Lower lobe of right lung (tissue), 2 donors: ENCODE measurements around the gene ZFHX2. TPM values are rescaled to one million over a fixed set of nuclear protein-coding genes. Genes with fewer than 3 reads are reported as not detected.

Source experiments
- ATAC-seq, 2 donors: fragments of 200-7000 bp; cut with Tn5 transposase; one replicate each; pipeline ENCODE4 v1.9.1; 2020 to 2022; ENCODE audit warnings: mild to moderate bottlenecking in 2 of 2, moderate library complexity in 2 of 2
- DNase-seq: peaks from one replicate; pipeline ENCODE4 v3.0.0-alpha.2; 2020
- H3K27ac ChIP-seq: fragments of 200-600 bp; one replicate; pipeline ENCODE4 v1.8.0; 2022
- H3K27me3 ChIP-seq: fragments of 200-600 bp; one replicate; pipeline ENCODE4 v1.8.0; 2022; ENCODE audit warnings: low read depth
- H3K36me3 ChIP-seq: fragments of 200-600 bp; one replicate; pipeline ENCODE4 v1.8.0; 2022; ENCODE audit warnings: mild to moderate bottlenecking
- H3K4me1 ChIP-seq: fragments of 200-600 bp; one replicate; pipeline ENCODE4 v1.8.0; 2022
- H3K4me3 ChIP-seq: fragments of 200-600 bp; one replicate; pipeline ENCODE4 v1.8.0; 2022; ENCODE audit warnings: mild to moderate bottlenecking
- H3K9me3 ChIP-seq: fragments of 200-600 bp; one replicate; pipeline ENCODE4 v1.8.0; 2022
- intact Hi-C: fragments of 100-400 bp; cut with DNase I; formaldehyde crosslinking; loops from one replicate; pipeline ENCODE4 v1.11.0; 2022
- total RNA-seq: library from RNA; stranded (reverse); fragmentation: NEBNext Ultra II Directional; extraction: Animal tissue kit (Norgen Biotek cat#: 25700); gene quantifications from one replicate; pipeline ENCODE4 v1.2.1, GENCODE V29; 2021
- TF ChIP-seq, protein P1 (sequence below): fragments of 200-600 bp; IDR thresholded peaks from one replicate; pipeline ENCODE4 v1.8.0; 2022; ENCODE audit warnings: antibody characterized with exemption, mild to moderate bottlenecking
- donor health status: DM: no; HTN: yes; CAD: no; lungs with severe emphysema.

ZFHX2 gene
- total RNA-seq, 1 donor from 2014 or later = 5.1 TPM

- TF ChIP-seq, protein P1, sequence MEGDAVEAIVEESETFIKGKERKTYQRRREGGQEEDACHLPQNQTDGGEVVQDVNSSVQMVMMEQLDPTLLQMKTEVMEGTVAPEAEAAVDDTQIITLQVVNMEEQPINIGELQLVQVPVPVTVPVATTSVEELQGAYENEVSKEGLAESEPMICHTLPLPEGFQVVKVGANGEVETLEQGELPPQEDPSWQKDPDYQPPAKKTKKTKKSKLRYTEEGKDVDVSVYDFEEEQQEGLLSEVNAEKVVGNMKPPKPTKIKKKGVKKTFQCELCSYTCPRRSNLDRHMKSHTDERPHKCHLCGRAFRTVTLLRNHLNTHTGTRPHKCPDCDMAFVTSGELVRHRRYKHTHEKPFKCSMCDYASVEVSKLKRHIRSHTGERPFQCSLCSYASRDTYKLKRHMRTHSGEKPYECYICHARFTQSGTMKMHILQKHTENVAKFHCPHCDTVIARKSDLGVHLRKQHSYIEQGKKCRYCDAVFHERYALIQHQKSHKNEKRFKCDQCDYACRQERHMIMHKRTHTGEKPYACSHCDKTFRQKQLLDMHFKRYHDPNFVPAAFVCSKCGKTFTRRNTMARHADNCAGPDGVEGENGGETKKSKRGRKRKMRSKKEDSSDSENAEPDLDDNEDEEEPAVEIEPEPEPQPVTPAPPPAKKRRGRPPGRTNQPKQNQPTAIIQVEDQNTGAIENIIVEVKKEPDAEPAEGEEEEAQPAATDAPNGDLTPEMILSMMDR = no peak
- Histone ChIP-seq H3K27me3 (no peaks in the 10 kb centered on the region), H3K36me3 (no peaks in the 10 kb centered on the region), H3K4me3 (no peak overlapping the region), H3K4me1 (peaks cover 5% of the 10 kb centered on the region), H3K9me3 (no peaks in the 10 kb centered on the region), H3K27ac (no peak overlapping the region)
- ATAC-seq = no peak
- DNase-seq = no peak
- intact Hi-C loops = no loop called here
Measured at GRCh38 chr14:23533652-23534435, 17.7 kb downstream of the ZFHX2 start.

GRCh38 chr14:23532658-23533057 is 18.9 kb downstream of the ZFHX2 start:
- no peaks in the 10 kb centered on the region for H3K36me3 ChIP-seq
- no peaks in the 10 kb centered on the region for H3K9me3 ChIP-seq
- H3K4me1 ChIP-seq = peaks cover 5% of the 10 kb centered on the region
- DNase-seq (no peak), ATAC-seq (no peak)
- TF ChIP-seq, protein P1 = no peak
- no peak overlapping the region for H3K27ac ChIP-seq
- no peaks in the 10 kb centered on the region for H3K27me3 ChIP-seq
- intact Hi-C loops = no loop called here
- H3K4me3 ChIP-seq = no peak overlapping the region

- ATAC-seq (no peak), DNase-seq (no peak)
- intact Hi-C loops = no loop called here
- no peaks in the 10 kb centered on the region for H3K27me3 ChIP-seq
- H3K9me3 ChIP-seq = no peaks in the 10 kb centered on the region
- H3K36me3 ChIP-seq = no peaks in the 10 kb centered on the region
- no peak overlapping the region for H3K4me3 ChIP-seq
- H3K4me1 ChIP-seq = peaks cover 5% of the 10 kb centered on the region
- no peak overlapping the region for H3K27ac ChIP-seq
- TF ChIP-seq, protein P1 = no peak
Measured at GRCh38 chr14:23531391-23531790, 20.2 kb downstream of the ZFHX2 start.

- Histone ChIP-seq H3K27ac (no peak overlapping the region), H3K4me3 (no peak overlapping the region), H3K9me3 (no peaks in the 10 kb centered on the region), H3K36me3 (no peaks in the 10 kb centered on the region), H3K27me3 (no peaks in the 10 kb centered on the region), H3K4me1 (peaks cover 5% of the 10 kb centered on the region)
- intact Hi-C loops = no loop called here
- TF ChIP-seq, protein P1 = no peak
- DNase-seq = no peak
- no peak for ATAC-seq
Measured at GRCh38 chr14:23530375-23531055, 21.1 kb downstream of the ZFHX2 start.

DNA sequence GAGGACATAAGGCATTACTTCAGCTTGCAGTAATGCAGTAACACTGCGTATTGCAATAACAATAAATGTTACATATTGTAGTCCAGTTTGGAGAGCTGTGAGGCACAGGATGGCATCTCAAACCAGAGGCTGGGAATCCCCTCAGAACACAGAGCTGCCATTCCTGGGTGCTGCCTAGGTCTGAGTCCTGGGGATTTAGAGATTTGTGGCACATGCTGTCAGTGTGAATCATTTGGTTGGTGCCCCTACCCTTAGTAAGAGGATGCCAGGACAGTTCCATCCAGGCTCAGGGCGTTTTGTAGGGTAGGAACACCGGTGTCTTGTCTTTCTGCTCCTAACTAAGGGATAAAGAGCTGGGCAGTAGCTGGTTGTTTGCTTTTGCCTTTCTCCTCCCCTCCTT is 22.5 kb downstream of the ZFHX2 start:
- no peak overlapping the region for H3K4me3 ChIP-seq
- H3K9me3 ChIP-seq = no peaks in the 10 kb centered on the region
- ATAC-seq (no peak), DNase-seq (no peak)
- no peaks in the 10 kb centered on the region for H3K27me3 ChIP-seq
- H3K36me3 ChIP-seq = no peaks in the 10 kb centered on the region
- TF ChIP-seq, protein P1 = no peak
- H3K27ac ChIP-seq = no peak overlapping the region
- H3K4me1 ChIP-seq = peaks cover 5% of the 10 kb centered on the region
- intact Hi-C loops = no loop called here
